ENCODE results near the gene TRIM24.

The TRIM24 gene

GRCh38 chr7:138542183-138542582 is 82.1 kb downstream of the TRIM24 start:
- DNase-seq: no peak

GRCh38 chr7:138543739-138544138 is 83.7 kb downstream of the TRIM24 start:
- no peak for DNase-seq

DNA sequence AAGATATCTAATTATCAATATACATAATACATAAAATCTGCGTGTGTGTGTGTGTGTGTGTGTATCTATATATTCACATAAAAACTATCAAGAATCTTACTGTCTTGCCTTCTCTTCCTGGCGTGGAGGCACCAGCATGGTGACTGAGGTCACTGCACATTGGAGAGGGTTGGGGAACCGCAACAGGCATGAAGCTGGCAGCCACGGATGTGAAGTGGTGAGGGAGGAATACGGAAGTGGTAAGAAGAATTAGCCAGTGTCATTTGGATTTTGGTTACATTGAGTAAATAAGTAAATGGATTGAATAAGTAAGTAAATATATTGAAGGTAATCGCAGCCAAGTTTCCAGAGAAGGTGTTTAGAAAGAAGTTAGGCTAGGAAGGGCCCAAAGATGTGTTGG is 85.1 kb downstream of the TRIM24 start:
- DNase-seq: no peak

GRCh38 chr7:138546064-138546619 is 86.1 kb downstream of the TRIM24 start:
- DNase-seq: no peak

- DNase-seq: no peak
These were observed 86.8 kb downstream of the TRIM24 start for GRCh38 chr7:138546829-138547228.

- no peak for DNase-seq
These were observed 89.0 kb downstream of the TRIM24 start for GRCh38 chr7:138549082-138549481.

DNA sequence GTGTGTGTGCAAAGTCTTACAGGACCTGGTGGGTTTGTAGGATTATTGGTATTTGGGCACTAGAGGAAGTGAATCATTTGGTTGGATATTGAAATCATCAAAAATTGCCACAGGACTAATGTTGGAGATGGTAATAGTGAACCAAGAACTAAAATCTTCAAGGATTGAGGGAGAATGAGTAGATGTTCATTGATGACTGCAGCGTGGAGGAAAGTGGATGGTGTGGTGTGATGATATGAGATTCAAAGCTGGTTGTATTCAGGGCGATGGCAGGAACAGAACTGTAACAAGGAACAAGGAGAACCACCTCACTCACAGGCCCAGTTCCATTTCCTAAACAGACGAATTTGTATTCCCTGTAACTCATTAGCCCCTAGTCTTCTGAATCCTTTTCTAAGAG is 90.3 kb downstream of the TRIM24 start:
- no peak for DNase-seq

DNA sequence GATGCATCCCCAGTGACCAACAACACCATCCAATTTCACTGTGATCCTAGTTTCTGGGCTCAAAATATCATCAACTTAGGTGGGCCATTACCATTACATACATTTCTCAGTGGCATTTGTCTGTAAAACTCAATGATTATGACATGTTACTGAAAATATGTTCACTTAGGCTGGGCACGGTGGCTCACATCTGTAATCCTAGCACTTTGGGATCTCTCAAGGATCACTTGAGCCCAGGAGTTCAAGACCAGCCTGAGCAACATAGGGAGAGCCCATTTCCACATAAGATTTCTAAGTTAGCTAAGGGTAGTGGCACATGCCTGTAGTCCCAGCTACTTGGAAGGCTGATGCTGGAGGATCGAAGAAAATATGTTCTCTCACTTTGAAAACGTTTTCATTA is 91.0 kb downstream of the TRIM24 start:
- no peak for DNase-seq

DNA sequence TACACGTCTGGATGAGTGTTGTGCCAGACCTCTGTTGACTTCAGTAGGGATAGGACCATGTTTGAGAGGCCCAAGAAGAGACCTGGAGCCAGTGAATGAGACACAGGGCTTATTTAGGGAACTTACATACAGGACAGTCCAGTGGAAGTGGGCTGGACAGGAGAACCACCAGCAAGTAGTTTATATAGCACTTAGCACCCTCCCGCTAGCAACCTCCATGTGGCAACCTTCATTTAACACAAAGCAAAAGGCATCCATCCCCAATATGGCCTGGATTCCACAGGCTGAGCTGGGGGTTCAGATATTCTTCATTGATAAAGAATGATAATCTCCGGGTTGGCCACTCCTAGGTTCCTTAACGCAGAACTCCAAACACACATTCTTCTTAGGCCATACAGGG is 93.7 kb downstream of the TRIM24 start:
- DNase-seq: no peak

DNA sequence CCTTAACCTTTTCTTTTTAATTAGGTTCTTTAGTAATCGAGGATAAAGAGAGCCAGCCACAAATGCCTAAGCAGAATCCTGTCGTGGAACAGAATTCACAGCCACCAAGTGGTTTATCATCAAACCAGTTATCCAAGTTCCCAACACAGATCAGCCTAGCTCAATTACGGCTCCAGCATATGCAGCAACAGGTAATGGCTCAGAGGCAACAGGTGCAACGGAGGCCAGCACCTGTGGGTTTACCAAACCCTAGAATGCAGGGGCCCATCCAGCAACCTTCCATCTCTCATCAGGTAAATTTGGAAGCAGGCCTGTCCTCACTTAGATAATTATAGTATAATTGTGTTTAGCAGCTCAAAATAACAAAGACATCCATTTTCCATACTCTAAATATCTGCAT is 94.6 kb downstream of the TRIM24 start:
- DNase-seq: no peak

DNA sequence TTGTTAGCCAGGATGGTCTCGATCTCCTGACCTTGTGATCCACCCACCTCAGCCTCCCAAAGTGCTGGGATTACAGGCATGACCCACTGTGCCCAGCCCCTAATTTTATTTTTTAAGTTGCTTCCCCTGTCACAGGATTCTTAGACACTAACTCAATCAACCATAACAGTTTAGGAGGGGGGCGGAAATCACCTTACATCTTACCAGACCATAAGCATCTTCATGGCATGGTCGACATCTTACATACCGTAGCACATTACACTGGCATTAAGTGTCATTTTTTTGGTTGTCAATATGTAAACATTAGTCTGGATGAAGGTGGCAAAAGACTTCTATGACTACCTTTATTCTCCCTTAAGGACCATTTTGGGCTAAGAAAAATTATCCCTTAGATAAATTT is 95.6 kb downstream of the TRIM24 start:
- no peak for DNase-seq

GRCh38 chr7:138556771-138557484 is 96.9 kb downstream of the TRIM24 start:
- no peak for DNase-seq

DNA sequence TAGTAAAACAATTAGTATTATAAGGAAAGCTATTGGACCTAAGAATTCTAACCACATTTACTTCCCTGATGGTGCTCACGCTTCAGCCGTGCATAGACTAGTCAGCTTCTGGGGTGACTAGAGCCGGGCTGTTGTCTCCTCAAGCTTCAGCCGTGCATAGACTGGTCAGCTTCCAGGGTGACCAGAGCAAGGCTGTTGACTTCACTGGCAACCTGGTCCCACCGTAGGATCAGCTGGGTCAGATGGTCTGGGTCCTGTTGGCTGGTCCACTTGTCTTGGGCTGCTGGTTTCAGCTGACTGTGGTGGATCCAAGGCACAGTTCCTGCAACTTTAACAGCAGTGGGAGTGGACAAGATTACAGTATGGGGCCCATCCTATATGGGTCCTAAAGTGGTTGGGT is 99.4 kb downstream of the TRIM24 start:
- no peak for DNase-seq

DNA sequence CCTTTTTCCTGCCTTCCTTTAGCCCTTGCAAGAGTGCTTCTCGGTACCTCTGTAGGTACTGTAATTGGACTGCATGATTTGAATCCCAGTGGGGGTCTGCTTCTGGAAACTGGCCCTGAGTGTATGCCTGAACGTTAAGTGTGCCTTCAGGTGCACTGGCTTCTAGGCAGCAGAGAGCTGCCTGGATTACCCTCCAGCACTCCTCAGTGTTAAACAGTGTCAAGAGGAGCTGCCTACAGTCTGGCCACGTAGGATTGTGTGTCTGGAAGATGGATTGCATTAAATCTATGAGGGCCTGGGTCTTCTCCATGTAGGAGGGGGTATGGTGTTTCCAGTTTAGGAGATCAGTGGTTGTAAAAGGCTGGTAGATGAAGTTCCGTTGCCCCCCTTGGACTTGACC is 103.7 kb downstream of the TRIM24 start:
- DNase-seq: no peak

DNA sequence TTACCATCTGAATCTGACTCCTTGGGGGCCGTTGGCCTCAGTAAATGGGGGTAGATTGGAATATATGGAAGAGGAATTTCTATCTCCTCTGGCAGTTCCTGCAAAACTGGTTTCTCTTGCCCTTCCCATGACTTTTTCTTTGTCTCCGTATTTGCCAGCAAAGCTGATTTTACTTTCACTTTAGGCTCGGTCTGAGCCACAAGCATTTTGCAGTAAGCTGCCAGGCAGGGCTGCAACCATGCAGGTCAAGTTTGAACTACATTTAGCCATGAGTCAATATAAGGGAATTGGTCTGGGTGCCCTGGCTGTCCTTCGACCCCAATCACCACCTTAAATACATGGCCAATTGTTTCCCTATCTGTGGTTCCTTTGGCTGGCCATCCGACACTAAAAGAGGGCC is 104.3 kb downstream of the TRIM24 start:
- no peak for DNase-seq

DNA sequence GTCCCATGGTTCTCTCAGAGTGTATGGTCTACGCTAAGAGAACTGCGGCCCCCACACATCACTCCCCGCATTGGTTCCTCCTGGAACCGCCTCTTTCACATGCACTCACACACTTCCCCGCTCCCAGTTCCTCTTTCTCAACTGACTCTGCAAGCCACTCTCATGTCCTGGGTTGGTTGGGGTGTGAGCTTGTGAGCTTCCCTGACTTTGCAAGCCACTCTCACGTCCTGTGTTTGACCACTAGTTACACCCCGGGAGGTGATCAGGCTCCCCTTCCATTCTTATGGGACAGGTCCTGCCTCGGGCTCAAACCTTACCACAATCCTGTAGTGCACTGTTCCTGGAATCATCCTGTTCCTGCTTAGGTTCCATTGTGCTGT is 105.0 kb downstream of the TRIM24 start:
- no peak for DNase-seq

- no peak for DNase-seq
These were observed 105.5 kb downstream of the TRIM24 start for GRCh38 chr7:138565451-138566114.

- no peak for DNase-seq
These were observed 108.6 kb downstream of the TRIM24 start for GRCh38 chr7:138568655-138569054.

- DNase-seq: no peak
These were observed 109.4 kb downstream of the TRIM24 start for GRCh38 chr7:138569418-138569817.

- DNase-seq: no peak
These were observed 110.7 kb downstream of the TRIM24 start for GRCh38 chr7:138570715-138571114.

DNA sequence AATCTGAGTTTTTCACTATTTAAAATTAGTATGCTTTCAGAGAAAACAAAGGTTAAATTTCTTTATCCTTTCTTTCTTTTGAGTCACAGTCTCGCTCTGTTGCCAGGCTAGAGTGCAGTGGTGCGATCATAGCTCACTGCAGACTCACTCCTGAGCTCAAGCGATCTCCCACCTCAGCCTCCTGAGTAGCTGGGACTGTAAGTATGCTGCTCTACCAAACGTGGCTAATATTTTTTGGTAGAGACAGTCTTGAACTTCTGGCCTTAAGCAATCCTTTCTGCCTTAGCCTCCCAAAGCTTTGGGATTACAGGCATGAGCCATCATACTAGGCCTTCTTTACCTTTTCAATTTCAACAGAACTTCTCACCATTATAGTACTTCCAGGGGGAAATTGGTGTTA is 113.7 kb downstream of the TRIM24 start:
- no peak for DNase-seq

DNA sequence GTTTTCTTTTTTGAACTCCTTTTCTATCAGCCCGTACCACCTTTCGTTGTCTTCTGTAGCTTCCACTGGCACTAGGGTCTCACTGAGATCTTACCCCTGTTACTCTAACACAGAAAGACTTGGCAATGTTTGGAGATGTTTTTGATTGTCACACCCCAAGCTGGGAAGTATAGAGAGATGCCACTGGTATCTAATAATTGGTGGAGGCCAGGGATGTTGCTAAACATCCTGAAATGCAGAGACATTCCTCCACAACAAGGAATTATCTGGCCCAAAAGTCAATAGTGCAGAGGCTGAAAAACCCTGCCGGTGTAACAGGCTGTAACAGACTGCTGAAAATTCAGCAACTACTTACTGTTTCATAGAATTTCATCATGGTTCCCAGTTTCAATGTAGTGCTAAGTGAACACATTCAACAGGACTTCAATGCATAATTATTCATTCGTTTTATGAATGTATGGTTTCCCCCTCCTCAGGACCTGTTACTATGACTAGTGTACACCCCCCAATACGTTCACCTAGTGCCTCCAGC is 115.9 kb downstream of the TRIM24 start:
- DNase-seq: no peak

DNA sequence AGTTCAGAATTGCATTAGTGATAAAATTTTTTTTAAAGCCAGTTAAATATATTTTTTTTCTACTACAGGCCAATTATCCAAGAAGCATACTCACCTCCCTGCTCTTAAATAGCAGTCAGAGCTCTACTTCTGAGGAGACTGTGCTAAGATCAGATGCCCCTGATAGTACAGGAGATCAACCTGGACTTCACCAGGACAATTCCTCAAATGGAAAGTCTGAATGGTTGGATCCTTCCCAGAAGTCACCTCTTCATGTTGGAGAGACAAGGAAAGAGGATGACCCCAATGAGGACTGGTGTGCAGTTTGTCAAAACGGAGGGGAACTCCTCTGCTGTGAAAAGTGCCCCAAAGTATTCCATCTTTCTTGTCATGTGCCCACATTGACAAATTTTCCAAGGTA is 119.1 kb downstream of the TRIM24 start:
- no peak for DNase-seq

DNA sequence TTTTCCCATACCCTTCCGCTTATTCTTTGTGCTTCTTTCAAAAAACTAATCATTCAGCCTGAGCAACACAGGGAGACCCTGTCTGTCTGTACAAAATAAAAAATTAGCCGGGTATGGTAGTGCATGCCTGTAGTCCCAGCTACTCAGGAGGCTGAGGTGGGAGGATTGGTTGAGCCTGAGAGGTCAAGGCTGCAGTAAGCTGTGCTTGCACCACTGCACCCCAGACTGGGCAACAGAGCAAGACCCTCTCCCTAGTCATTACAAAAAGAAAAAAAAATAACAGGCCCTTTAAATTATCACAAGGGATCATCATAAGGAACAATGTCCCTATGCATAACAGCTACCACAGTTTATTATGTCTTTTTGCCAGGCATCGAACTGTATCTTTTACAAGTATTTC is 119.6 kb downstream of the TRIM24 start:
- no peak for DNase-seq

Data from activated CD4-positive, CD25-positive, alpha-beta regulatory T cell treated with anti-CD3 and anti-CD28 coated beads, Interleukin-2, amount 50 U/mL, for 72 hours (primary cell).